Brain microvascular endothelial cell (primary cell): ENCODE results near the gene UNC13B.

Source experiments
- DNase-seq: peaks from one replicate; pipeline ENCODE4 v3.0.0-alpha.2; 2020
- H3K27ac ChIP-seq: fragments of 250-450 bp; sonication (Bioruptor Pico); 2 replicates; pipeline ENCODE4 v1.5.1; 2020; ENCODE audit warnings: mild to moderate bottlenecking, moderate library complexity
- H3K27me3 ChIP-seq: fragments of 250-450 bp; sonication (Bioruptor Pico); replicated peaks from 2 replicates; pipeline ENCODE4 v1.5.1; 2020; ENCODE audit warnings: mild to moderate bottlenecking
- H3K36me3 ChIP-seq: fragments of 250-450 bp; sonication (Bioruptor Pico); replicated peaks from 2 replicates; pipeline ENCODE4 v1.5.1; 2020; ENCODE audit warnings: mild to moderate bottlenecking
- H3K4me3 ChIP-seq: 2 replicates; pipeline ENCODE4 v1.5.1; 2011; ENCODE audit warnings: low read depth, mild to moderate bottlenecking, control low read depth, low read length, moderate library complexity
- CTCF ChIP-seq: IDR thresholded peaks from 2 replicates; pipeline ENCODE4 v1.5.1; 2011; ENCODE audit warnings: low read depth, mild to moderate bottlenecking, moderate library complexity, low read length, control low read depth, inconsistent platforms; ENCODE audit errors: missing control alignments
- in situ Hi-C: cut with HindIII; loops from 2 replicates; pipeline ENCODE4 v1.10.0; 2017; ENCODE audit warnings: low sequenced_read_pairs, low pct_ligation_motif_present

UNC13B gene

GRCh38 chr9:35258660-35259474 is 97.1 kb downstream of the UNC13B start:
- H3K27ac ChIP-seq: no peak overlapping the region
- DNase-seq: peak; percentile 81
- no peak overlapping the region for H3K4me3 ChIP-seq
- H3K27me3 ChIP-seq: no peaks in the 10 kb centered on the region
- peak; percentile 87 for TF ChIP-seq CTCF
- no peaks in the 10 kb centered on the region for H3K36me3 ChIP-seq
- in situ Hi-C loops: no loop called here

- Histone ChIP-seq H3K4me3 (no peak overlapping the region), H3K27me3 (no peaks in the 10 kb centered on the region), H3K36me3 (no peaks in the 10 kb centered on the region), H3K27ac (no peak overlapping the region)
- no peak for DNase-seq
- in situ Hi-C loops: no loop called here
- no peak for TF ChIP-seq CTCF
Measured at GRCh38 chr9:35260186-35260585, 98.4 kb downstream of the UNC13B start.

GRCh38 chr9:35262064-35262463 is 100.3 kb downstream of the UNC13B start:
- in situ Hi-C loops: no loop called here
- H3K27me3 ChIP-seq: no peaks in the 10 kb centered on the region
- no peak for TF ChIP-seq CTCF
- no peak overlapping the region for H3K27ac ChIP-seq
- no peak overlapping the region for H3K4me3 ChIP-seq
- no peaks in the 10 kb centered on the region for H3K36me3 ChIP-seq
- DNase-seq: no peak

- no peak overlapping the region for H3K27ac ChIP-seq
- no peaks in the 10 kb centered on the region for H3K36me3 ChIP-seq
- no peak for TF ChIP-seq CTCF
- in situ Hi-C loops: no loop called here
- H3K27me3 ChIP-seq: no peaks in the 10 kb centered on the region
- peak; percentile 41 for DNase-seq
- H3K4me3 ChIP-seq: no peak overlapping the region
Measured at GRCh38 chr9:35267710-35268109, 105.9 kb downstream of the UNC13B start.

- Histone ChIP-seq H3K27ac (no peak overlapping the region), H3K4me3 (no peak overlapping the region), H3K27me3 (no peaks in the 10 kb centered on the region), H3K36me3 (no peaks in the 10 kb centered on the region)
- in situ Hi-C loops: no loop called here
- no peak for TF ChIP-seq CTCF
- DNase-seq: no peak
Measured at GRCh38 chr9:35269919-35270318, 108.1 kb downstream of the UNC13B start.

- Histone ChIP-seq H3K4me3 (no peak overlapping the region), H3K36me3 (no peaks in the 10 kb centered on the region), H3K27ac (no peak overlapping the region), H3K27me3 (no peaks in the 10 kb centered on the region)
- TF ChIP-seq CTCF: no peak
- no peak for DNase-seq
- in situ Hi-C loops: no loop called here
Measured at GRCh38 chr9:35271637-35272036, 109.8 kb downstream of the UNC13B start.
